Astrocyte (in vitro differentiated cells and primary cell): ENCODE results near the gene CLDN3. TPM values are rescaled to one million over a fixed set of nuclear protein-coding genes. Genes with fewer than 3 reads are reported as not detected.

ENCODE experiments used
- DNase-seq: peaks from one replicate; pipeline ENCODE4 v3.0.0-alpha.2; 2010; ENCODE audit warnings: low read depth
- FAIRE-seq: peaks from 2 replicates; lab custom pipeline; 2011; peaks lifted over from hg19 to GRCh38; lab: Jason Lieb, UNC
- H2AFZ ChIP-seq: 2 replicates; pipeline ENCODE4 v1.6.0; 2012; ENCODE audit warnings: low read depth, low read length, inconsistent platforms
- H3K27ac ChIP-seq: 2 replicates; pipeline ENCODE4 v1.5.1; 2011; ENCODE audit warnings: low read depth, low read length, inconsistent platforms
- H3K27me3 ChIP-seq: 2 replicates; pipeline ENCODE4 v1.6.0; 2011; ENCODE audit warnings: low read length, inconsistent platforms; ENCODE audit not compliant: insufficient read depth
- H3K36me3 ChIP-seq: 2 replicates; pipeline ENCODE4 v1.5.1; 2011; ENCODE audit warnings: low read length, inconsistent platforms; ENCODE audit not compliant: insufficient read depth
- H3K4me1 ChIP-seq: 2 replicates; pipeline ENCODE4 v1.5.1; 2011; ENCODE audit warnings: low read length, inconsistent platforms; ENCODE audit not compliant: insufficient read depth
- H3K4me2 ChIP-seq: 2 replicates; pipeline ENCODE4 v1.6.0; 2012; ENCODE audit warnings: low read length, inconsistent platforms
- H3K4me3 ChIP-seq: 2 replicates; pipeline ENCODE4 v1.5.1; 2011; ENCODE audit warnings: low read depth, mild to moderate bottlenecking, low read length, inconsistent platforms; ENCODE audit not compliant: insufficient read depth
- H3K79me2 ChIP-seq: 2 replicates; pipeline ENCODE4 v1.6.0; 2012; ENCODE audit warnings: mild to moderate bottlenecking, low read length, inconsistent platforms; ENCODE audit not compliant: insufficient read depth
- H3K9ac ChIP-seq: 2 replicates; pipeline ENCODE4 v1.6.0; 2012; ENCODE audit warnings: mild to moderate bottlenecking, low read length, inconsistent platforms
- H3K9me3 ChIP-seq: 2 replicates; pipeline ENCODE4 v1.5.1; 2012; ENCODE audit warnings: low read depth, mild to moderate bottlenecking, low read length, inconsistent platforms; ENCODE audit not compliant: insufficient read depth
- H4K20me1 ChIP-seq: 2 replicates; pipeline ENCODE4 v1.6.0; 2012; ENCODE audit warnings: low read length, inconsistent platforms; ENCODE audit not compliant: insufficient read depth
- H3K27ac Mint-ChIP-seq: one replicate; pipeline ENCODE4 v1.8.0; 2021; ENCODE audit warnings: mild to moderate bottlenecking, mixed read lengths; ENCODE audit not compliant: unreplicated experiment
- H3K27me3 Mint-ChIP-seq: one replicate; pipeline ENCODE4 v1.8.0; 2021; ENCODE audit warnings: low read depth, mixed read lengths; ENCODE audit not compliant: unreplicated experiment
- H3K36me3 Mint-ChIP-seq: one replicate; pipeline ENCODE4 v1.8.0; 2021; ENCODE audit warnings: low read depth, mixed read lengths; ENCODE audit not compliant: unreplicated experiment
- H3K4me1 Mint-ChIP-seq: one replicate; pipeline ENCODE4 v1.8.0; 2021; ENCODE audit warnings: low read depth, mixed read lengths; ENCODE audit not compliant: unreplicated experiment
- H3K4me3 Mint-ChIP-seq: one replicate; pipeline ENCODE4 v1.8.0; 2021; ENCODE audit warnings: mild to moderate bottlenecking, moderate library complexity, mixed read lengths; ENCODE audit not compliant: unreplicated experiment
- H3K9me3 Mint-ChIP-seq: one replicate; pipeline ENCODE4 v1.8.0; 2021; ENCODE audit warnings: mild to moderate bottlenecking, mixed read lengths; ENCODE audit not compliant: unreplicated experiment
- EZH2 ChIP-seq: IDR thresholded peaks from 2 replicates; pipeline ENCODE4 v1.6.1; 2012; ENCODE audit warnings: mild to moderate bottlenecking, low read length, inconsistent platforms; ENCODE audit not compliant: insufficient read depth
- total RNA-seq: library from RNA; stranded (reverse); gene quantifications from 2 replicates; pipeline ENCODE4 v1.2.1, GENCODE V29; 2021
- TF ChIP-seq, protein P1 (sequence below): IDR thresholded peaks from 2 replicates; pipeline ENCODE4 v1.5.1; 2011; ENCODE audit warnings: low read depth, mild to moderate bottlenecking, inconsistent platforms, low read length, moderate library complexity; ENCODE audit not compliant: insufficient read depth

Gene CLDN3
- total RNA-seq, 1 donor from 2014 or later = 0.68 TPM

DNA sequence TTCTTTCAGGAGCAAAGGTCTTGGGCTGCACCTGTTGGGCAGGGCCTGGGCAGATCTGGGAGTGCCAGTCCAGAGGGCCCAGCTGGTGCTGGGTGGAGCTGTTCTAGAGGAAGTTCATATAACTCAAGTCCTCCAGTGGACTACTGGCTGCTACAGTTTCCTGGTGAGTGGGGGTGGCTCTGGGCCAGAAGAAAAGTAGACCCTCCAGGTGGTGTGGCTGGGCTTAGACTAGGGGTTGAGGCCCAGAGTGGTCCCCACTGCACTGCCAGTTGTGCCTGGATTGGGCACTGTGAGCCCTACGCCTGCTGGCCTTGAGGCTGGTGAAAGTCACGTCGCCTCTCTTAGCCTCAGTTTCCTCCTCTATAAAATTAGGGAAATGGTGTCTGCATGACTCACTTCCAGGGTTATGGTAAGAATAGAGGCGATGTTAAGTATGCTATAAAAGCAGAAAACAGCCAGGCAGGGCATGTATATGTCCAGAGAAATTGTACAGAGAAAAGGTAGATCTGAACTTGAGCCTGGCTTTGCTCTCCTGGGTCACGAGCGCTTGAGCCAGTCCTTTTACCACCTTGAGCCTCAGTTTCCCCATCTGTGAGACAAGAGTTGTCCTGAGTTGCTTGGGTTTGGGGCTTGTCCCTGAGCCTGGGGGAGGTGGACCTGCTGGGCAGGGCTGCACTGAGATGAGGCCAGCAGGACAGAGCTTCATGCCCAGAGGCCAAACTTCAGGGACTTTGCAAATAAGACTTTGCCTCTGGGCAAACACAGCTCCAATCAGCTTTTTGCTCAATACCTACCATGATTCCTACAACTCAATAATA lies 3.8 kb upstream of the CLDN3 start:
- no peak overlapping the region for H3K4me3 Mint-ChIP-seq

DNA sequence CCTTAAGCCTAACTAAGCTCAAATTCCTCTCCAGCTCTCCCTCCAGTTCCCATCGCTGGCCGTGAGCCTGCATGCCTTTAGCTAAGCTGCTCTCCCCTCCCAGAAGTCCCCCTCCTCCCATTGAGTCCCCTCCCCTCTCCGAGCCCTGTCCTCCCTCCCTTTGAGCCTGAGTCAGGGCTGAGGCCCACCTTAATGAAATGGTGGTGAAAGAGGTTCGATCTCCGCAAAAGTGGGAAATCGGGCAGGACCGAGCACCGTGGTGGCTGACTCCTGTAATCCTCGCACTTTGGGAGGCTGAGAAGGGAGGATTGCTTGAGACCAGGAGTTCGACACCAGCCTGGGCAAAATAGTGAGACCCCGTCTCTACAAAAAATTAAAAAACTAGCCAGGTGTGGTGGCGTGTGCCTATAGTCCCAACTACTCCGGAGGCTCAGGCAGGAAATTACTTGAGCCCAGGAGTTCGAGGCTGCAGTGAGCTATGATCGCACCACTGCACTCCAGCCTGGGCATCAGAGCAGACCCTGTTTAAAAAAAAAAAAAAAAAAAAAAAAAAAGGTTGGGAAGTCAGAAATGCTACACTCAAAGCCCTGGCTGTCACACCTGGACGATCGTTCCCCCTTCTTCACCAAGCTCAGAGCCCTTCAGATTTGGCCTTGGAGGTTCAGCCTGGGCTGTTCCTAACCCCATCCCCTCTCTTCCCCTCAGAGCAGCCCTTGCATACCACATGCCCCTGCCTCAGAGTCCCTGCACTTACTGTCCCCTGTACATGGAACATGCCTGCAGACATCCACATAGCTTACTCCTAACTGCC lies 995 bp upstream of the CLDN3 start:
- H3K9me3 ChIP-seq = no peaks in the 10 kb centered on the region
- no peak overlapping the region for H3K4me3 ChIP-seq
- no peak overlapping the region for H2AFZ ChIP-seq
- Mint-ChIP-seq H3K27ac (no peak overlapping the region), H3K4me3 (peak overlapping the region; percentile 20), H3K36me3 (peaks cover 5% of the 10 kb centered on the region), H3K9me3 (peaks cover 3% of the 10 kb centered on the region), H3K27me3 (peaks cover 21% of the 10 kb centered on the region), H3K4me1 (no peaks in the 10 kb centered on the region)
- peaks cover 19% of the 10 kb centered on the region for H3K27me3 ChIP-seq
- FAIRE-seq = no peak
- no peak for DNase-seq
- no peak overlapping the region for H3K9ac ChIP-seq
- no peaks in the 10 kb centered on the region for H3K36me3 ChIP-seq
- TF ChIP-seq, protein P1, sequence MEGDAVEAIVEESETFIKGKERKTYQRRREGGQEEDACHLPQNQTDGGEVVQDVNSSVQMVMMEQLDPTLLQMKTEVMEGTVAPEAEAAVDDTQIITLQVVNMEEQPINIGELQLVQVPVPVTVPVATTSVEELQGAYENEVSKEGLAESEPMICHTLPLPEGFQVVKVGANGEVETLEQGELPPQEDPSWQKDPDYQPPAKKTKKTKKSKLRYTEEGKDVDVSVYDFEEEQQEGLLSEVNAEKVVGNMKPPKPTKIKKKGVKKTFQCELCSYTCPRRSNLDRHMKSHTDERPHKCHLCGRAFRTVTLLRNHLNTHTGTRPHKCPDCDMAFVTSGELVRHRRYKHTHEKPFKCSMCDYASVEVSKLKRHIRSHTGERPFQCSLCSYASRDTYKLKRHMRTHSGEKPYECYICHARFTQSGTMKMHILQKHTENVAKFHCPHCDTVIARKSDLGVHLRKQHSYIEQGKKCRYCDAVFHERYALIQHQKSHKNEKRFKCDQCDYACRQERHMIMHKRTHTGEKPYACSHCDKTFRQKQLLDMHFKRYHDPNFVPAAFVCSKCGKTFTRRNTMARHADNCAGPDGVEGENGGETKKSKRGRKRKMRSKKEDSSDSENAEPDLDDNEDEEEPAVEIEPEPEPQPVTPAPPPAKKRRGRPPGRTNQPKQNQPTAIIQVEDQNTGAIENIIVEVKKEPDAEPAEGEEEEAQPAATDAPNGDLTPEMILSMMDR = no peak
- no peak for TF ChIP-seq EZH2
- peak overlapping the region; percentile 72 for H3K4me2 ChIP-seq
- H3K4me1 ChIP-seq = no peaks in the 10 kb centered on the region
- H4K20me1 ChIP-seq = peaks cover 4% of the 10 kb centered on the region
- H3K27ac ChIP-seq = no peak overlapping the region
- H3K79me2 ChIP-seq = no peaks in the 10 kb centered on the region

More for the DNA sequence above, 3.8 kb upstream of the CLDN3 start:
- Histone ChIP-seq H3K9ac (no peak overlapping the region), H3K36me3 (no peaks in the 10 kb centered on the region), H3K4me1 (no peaks in the 10 kb centered on the region), H3K27me3 (peaks cover 16% of the 10 kb centered on the region), H3K9me3 (no peaks in the 10 kb centered on the region), H2AFZ (no peak overlapping the region), H3K79me2 (no peaks in the 10 kb centered on the region), H3K4me3 (no peak overlapping the region), H3K4me2 (no peak overlapping the region), H4K20me1 (peaks cover 4% of the 10 kb centered on the region), H3K27ac (no peak overlapping the region)
- no peak for TF ChIP-seq EZH2
- TF ChIP-seq, protein P1 = no peak
- Mint-ChIP-seq H3K4me1 (no peaks in the 10 kb centered on the region), H3K27me3 (peaks cover 13% of the 10 kb centered on the region), H3K9me3 (no peaks in the 10 kb centered on the region), H3K36me3 (no peaks in the 10 kb centered on the region), H3K27ac (no peak overlapping the region)
- no peak for FAIRE-seq
- DNase-seq = no peak
